Stimulated activated naive CD4-positive, alpha-beta T cell (primary cell): ENCODE data around the gene TLE5.
"Not testable (repeated sequence)": the region's sequence is repeated elsewhere in the genome, so short reads cannot be mapped to it uniquely, and the experiment has no call there.

ENCODE experiments used
- DNase-seq, 6 experiments: peaks; one replicate each; lab custom pipeline; 2025; lab: John Stamatoyannopoulos, UW

Gene TLE5

DNA sequence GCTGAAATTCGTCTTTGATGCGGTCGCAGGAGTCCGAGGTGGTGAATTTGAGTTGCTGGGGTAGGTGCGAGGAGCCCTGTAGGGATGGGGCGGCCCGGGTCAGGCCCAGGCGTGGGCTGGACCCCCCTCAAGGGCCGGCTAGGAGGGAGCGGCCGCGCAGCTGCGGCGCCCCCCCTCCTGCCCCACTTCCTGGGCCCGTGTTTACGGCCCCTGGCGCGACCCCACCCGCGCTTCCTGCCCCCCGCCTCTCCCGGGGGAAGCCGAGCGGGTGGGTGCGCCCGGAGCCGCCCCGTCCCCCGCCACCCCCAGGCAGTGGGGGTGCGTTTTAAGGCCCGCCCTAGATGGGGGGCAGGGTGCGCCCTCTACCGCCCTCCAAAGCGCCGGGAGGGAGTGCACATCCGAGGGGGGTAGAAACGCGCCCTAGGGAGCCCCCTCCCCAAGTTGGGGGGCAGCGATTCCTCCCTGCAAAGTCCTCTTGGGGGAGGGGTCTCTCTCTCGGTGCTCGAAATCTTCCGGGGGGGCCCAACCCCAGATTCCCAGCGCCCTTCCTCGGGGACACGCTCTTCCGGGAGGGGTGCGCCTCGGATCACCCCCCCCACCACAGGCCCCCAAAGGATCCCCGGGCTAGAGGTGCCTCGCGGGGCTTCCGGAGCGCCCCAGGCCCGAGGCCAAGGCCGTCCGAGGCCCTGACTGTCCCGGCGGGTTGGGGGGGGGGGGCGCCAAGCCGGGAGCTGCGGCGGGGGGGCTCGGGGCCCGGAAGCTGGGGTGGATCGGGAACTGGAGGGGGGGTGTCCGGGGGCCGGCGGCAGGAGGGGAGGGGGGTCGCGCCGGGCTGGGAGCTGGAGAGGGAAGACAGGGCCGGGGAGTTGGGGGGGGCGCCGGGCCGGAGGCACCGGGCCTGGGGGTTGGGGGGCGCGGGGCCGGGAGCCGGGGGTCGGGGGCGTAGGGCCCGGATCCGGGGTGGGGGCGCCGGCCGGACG is 823 bp downstream of the TLE5 start:
- peak; percentile 63 to 90 (median 80) for DNase-seq

DNA sequence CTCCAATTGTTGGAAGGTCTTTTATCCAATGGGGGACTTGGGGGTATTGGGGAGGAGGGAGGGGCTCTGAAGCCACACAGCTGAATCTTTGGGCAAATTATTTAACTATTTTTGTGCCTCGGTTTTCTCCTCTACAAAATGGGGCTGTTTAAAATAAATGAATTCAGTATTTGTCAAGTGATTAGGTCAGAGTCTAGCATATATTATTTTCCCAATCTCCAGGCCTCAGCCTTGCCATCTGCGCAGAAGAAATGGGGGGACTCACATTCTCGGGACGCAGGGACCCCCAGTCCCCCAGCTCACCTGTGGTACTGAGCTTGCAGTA is 1.5 kb downstream of the TLE5 start:
- DNase-seq, result no peak

DNA sequence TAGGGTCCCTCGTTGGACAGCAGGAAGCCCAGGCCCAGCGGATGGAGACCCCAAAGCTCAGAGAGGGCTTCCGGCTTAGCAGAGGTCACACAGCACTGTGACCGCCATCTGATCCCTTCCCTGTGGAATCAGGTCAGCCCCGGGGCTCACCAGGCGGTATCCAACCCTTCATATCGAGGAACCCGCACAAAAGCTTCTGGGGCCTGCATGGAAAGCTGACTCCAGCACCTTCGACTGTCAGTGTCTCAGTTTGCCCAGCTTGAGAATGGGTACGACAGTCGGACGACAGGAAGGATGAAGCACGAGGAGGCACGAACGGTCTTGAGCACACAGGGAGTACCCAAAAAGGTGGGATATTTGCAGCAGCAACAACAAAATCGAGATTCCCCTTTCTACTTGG is 2.6 kb downstream of the TLE5 start:
- DNase-seq, result no peak

DNA sequence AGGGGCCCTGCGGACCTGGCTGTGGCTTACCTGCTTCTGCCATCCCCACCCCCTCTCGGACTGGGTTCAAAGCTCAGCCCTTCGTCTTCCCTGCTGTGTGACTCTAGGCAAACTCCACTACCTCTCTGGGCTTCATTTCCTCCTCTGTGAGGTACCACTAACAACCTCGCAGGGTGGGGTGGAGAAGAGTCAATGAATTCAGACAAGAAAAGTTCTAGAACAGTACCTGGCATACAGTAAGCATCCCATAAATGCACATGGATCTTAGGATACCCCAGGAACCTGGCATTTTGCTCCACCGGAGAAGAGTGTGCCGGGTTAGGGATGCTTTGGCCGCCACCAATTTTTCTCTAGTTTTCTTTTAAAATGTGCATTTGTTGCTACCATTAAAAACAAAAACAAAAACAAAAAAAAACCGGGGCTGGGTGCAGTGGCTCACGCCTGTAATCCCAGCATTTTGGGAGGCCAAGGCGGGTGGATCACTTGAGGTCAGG is 3.4 kb downstream of the TLE5 start:
- no peak for DNase-seq

DNA sequence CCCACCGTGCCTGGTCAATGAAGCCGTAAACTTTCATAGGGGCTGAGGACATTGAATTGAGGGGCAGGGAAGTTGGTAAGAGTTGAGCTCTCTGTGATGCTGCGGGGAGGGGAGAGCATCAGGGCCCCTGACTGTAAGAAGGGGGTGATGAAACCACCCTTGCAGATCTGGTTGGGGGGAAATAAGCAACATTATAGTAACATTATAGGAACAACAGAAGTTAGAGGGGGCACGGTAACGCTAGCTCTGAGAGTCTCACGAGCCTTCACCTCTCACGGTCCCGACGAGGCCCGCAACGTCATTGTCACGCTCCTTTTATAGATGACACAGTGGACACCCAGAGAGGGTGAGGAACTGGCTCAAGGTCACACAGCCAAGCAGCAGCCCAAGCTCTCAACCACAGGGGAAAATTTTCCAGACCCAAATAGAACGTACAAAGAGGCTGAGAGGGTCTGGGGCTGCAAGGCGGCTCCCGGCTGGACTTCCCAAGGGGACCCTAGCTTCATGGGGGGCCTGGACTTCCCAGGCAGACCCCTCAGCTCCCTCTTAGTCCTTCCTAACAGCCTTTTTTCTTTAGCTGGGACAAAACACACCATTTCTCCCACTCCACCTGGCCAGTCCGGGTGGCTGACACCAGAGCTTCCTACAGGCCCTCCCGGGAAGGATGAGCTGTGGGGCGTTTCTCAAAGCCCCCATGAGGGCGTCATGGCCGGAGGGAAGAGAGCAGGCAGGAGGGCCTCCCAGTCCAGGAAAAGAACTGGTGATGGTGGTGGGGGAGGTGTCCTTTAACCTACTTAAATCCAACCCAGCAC is 4.1 kb downstream of the TLE5 start:
- no peak for DNase-seq

DNA sequence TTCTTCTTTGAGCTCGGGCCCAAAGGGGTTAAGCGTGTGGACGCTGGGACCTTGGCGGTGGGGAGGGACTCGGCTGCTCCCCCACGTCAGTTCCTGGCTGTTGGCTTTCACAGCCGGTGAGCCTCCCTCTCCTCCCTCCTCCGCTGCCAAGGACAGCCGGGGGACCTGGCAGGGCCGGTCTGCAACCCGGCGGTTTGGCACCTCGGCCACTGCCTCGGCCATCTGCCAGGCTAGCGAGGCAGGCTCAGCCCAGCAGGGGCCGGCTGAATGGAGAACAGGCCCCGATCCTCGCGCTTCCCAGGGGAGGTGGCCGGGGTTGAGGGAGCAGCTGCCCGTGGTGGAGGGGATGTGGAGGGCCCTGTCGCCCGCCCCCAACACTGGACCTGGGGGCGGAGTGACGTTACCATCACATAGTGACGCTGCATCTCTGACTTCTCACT is 5.0 kb downstream of the TLE5 start:
- DNase-seq, result no peak

DNA sequence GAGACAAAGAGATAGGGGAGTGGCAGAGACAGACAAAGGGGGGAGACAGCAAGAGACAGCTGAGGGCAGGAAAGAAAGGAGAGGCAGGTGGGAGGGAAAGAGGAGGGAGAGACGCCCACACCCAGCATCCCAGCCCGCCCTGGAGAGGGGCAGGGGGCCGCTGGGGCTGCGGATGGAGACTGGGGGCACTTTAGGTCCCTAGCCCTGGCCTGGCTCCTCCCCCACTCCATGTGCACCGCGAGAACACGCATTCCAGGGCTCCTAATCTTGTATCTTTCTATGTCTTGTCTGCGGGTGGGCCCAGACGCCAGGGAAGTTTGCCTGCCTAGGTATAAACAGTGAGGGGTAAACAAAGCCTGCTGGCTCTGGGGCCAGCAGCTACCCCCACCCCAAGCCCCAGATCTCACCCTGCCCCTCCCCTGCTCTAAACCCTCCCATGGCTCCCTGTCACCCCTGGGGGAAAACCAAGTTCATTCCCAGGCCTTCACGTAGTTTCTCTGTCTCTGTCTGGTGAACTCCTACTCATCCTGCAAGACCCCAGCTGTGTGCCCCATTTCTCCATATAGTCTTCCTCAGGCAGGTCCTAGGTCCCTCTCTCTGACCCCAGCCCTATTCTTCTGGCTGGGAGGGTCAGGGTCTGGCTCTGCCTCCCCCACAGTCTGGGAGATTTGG is 5.7 kb downstream of the TLE5 start:
- no peak for DNase-seq

DNA sequence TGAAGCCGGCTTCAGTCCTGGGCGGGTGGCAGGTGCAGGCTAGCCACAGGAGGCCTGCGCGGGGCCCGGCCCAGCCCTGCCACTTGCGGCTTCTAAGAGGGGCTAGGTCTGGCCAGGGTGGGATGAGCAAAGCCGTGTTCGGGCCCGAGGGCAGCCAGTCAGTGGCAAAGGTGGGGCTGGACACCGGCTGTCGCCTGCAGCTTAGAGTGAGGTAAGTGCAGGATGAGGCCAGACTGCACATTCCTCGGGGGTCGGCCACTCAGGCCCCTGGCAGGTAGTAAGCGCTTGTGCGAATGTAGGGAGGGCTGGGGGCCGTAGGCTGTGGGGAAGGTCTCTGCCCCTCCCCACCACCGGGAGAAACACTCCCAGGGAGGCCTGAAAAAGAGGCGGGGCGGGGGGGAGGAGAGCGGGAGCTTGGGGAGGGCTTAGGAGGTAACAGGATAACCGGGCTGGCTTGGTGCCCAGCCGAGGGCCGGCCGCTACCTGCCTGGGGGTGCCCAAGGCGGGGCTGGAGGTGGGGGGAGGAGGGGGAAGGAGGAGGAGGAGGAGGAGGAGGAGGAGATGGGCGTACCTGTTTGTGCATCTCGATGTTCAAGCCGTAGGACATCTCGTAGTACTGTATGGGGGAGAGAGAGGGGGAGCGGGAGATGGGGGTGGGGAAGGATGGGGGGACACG is 6.4 kb downstream of the TLE5 start:
- DNase-seq, result no peak

DNA sequence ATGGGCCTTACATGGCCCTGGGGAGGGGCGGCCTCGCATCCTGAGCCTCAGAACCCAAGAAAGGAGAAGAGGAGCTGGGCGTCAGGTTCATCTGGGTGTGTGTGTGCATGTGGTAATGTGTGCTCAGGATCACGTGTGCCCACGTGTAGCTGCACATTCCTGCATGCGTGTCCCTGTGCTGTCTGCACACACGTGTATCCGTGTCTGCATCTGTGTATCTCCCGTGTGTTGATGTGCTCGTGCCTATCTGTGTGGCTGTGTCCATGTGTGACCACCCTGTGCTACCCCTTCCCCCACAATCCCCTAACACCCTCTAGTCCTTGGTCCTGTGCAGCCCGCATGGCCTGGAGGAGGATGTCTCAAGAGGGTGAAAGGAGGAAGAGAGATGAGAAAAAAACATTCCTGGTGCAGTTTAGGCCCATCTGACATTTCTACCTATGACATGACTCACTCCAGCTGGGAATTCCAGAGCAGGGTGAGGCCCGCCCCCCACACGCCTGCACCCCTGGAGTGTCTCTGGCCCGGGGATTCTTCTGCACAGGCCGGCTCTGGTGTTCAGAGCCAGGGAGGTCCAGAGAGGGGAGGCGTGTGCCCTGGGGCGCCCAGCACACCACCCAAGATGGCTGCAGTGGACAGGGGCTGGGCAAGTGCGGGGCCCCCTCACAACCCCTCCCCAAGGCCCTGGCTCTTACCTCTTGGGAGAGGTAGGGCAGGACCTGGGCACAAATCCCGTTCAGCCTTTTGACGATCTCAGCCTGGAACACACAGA is 7.1 kb downstream of the TLE5 start:
- no peak for DNase-seq

DNA sequence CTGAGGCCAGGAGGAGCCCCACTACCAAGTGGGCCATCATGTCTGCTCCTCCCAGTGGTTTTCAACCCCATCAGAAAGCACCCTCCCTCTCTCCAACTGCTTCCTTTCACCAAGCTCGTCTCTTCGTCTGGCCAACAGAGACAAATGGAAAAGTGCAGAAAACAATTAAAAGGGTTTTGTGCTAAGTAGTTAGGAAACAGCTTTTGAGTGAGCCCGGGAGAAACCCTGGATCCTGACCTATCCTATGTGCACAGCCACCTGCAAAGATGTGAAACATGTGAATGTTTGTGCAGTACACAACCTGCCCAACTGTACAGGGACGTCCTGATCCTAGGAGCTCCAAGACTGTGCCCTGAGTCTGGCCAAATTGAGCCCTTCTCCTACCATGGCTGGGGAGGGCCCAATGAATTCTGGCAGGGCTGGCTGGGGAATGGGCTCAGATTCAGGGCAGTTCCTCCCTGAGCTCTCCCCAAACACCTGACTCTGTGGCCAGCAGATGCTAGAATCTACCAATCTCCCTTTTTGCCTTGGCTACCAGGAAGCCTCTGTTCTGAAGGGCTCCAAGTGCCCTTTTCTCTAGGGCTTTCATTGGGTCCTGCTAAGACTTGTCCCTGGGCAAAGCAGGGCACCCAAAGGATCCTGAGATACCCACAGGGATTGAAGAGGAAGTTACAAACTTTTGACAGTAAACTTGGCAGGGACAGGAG is 7.9 kb downstream of the TLE5 start:
- DNase-seq, result no peak

DNA sequence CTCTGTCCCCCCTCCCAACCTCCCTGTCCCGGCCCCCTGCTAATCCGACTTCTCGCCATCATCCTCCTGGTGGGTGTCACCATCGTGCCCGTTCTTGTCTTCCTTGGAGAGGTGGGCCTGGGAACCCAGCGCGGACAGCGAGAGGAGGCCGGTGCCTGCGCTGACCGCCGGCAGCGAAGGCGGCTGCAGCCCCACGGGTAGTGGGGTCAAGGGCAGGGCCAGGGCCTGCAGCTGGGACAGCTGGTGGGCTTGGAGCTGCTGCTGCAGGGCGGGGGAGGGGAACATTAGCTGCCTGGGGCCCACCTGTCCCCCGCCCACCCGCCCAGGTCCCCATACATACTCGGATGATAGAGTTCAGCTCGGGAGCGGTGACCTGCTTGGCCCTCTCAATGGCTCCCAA is 8.5 kb downstream of the TLE5 start:
- no peak for DNase-seq

DNA sequence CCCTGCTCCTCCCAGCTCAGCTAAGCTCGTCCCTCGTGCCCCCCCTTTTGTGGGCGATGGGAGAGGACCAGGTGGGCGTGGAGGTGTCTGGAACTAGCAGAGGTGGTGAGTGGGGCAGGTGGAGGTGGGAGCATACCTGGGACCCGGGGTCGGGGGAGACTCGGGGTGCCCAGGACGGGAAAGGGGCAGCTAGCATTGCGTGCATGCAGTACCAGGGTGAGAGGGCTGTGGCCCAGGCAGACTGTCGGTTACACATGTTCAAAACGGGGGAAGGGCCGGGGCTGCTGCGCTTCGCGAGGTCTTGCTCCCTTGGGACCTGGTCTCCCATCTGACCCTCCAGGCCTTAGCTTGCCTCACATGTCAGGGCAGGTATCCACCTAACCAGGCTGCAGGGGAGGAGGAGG is 9.1 kb downstream of the TLE5 start:
- peak in 4 of 6 experiments; percentile 17 to 58 (median 33) for DNase-seq

DNA sequence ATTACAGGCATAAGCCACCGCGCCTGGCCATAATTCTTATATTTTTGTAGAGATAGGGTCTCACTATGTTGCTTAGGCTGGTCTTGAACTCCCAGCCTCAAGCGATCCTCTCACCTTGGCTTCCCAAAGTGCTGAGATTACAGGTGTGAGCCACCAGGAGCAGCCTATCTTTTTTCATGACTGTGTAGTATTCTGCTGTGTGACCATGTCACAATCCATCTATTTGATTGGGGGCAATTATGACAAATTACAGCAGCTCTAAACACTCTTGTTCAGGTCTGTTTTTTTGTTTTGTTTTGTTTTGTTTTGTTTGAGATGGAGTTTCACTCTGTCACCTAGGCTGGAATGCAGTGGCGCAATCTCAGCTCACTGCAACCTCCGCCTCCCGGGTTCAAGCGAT is 12.3 kb downstream of the TLE5 start:
- DNase-seq, result not testable (repeated sequence)

DNA sequence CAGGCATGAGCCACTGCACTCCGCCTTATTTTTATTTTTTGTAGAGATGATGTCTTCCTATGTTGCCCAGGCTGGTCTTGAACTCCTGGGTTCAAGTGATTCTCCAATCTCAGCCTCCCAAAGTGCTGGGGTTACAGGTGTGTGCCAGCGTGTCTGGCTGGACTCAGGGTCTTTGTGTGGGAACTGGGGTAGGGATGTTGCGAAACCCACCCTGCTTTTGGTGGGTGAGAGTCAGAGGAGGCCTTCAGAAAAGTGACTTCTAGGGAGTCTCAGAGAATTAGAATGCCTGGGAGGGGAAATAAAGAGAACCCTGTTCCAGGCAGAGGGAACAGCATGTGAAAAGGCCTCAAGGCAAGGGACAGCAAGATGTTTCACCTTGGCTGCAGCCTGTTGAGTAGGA is 13.2 kb downstream of the TLE5 start:
- DNase-seq, result no peak

DNA sequence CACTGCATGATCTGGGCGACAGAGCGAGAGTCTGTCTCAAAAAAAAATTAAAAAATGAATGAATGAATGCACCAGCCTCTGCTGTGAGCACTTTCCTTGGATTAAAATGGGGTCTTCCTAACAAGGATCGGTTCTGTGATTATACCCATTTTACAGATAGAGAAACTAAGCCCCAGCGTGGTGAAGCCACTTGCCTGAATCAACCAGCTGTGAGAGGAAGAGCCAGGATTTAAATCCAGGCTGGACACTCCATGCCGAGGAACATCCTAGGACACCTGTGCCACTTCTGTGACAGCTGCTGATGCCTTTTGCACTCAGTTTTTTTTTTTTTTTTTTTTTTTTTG is 14.1 kb downstream of the TLE5 start:
- no peak for DNase-seq

DNA sequence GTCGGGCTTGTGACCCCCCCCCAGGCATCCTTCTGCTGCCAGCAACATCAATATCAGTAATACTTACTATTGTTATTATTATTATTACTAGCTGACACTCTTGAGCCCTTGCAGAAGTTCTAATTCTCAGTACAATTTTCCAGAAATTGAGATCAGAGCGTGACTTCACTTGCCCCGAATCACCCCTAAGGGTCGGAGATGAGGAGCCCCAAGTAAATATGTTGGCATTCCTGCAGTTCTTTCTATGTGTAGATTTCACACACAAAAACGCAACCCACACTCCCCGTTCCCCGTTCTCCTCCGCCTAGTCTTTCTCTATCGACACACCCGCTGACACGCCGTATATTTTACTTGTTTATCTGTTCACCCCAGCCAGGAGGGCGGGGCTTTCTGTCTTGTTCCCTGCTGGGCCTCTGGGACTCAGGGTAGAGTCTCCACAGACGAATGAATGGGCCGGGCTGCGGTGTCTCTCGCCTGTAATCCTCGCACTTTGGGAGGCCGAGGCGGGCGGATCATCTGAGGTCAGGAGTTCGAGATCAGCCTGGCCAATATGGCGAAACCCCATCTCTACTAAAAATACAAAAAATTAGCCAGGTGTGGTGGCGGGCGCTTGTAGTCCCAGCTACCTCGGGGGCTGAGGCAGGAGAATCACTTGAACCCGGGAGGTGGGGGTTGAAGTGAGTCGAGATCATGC is 14.7 kb downstream of the TLE5 start:
- DNase-seq, result peak; percentile 56 to 82 (median 76)

DNA sequence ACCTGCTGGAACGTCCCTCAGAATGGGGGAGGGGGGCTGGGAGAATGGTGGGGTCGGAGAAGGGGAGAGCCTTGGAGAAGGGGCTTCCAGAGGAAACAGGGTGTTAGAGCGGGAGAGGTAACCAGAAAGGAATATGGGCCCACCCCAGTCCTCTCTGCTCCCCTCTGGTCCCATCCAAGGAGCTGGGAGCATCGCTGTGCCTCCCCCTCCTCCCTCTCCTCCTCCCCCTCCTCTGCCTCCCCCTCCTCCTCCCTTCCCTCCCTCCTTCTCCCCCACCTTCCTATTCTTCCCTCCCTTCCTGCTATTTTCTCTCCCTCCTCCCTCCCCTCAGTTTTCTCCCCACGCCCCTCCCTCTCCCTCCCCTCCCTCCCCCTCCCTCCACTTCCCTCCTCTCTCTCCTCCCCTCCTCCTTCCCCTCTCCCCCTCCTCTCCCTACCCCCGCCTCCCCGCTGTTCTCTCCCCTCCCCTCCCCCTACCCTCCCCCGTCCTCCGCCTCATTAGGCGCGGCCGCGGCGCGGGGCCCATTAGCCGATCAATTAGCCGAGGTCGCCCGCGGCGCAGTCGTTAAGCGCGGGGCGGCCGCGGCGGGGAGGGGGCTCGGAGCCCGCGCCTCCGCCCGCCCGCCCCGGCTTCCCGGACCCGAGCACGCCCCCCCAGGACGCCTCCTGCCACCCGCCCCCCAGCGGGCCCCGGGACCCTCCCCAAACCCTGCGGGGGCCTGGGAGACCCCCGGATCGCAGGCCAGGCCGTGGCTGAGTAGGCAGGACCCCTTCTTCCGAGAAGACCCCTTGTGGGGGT is 15.4 kb downstream of the TLE5 start:
- DNase-seq, result peak in 1 of 6 experiments; percentile 24

DNA sequence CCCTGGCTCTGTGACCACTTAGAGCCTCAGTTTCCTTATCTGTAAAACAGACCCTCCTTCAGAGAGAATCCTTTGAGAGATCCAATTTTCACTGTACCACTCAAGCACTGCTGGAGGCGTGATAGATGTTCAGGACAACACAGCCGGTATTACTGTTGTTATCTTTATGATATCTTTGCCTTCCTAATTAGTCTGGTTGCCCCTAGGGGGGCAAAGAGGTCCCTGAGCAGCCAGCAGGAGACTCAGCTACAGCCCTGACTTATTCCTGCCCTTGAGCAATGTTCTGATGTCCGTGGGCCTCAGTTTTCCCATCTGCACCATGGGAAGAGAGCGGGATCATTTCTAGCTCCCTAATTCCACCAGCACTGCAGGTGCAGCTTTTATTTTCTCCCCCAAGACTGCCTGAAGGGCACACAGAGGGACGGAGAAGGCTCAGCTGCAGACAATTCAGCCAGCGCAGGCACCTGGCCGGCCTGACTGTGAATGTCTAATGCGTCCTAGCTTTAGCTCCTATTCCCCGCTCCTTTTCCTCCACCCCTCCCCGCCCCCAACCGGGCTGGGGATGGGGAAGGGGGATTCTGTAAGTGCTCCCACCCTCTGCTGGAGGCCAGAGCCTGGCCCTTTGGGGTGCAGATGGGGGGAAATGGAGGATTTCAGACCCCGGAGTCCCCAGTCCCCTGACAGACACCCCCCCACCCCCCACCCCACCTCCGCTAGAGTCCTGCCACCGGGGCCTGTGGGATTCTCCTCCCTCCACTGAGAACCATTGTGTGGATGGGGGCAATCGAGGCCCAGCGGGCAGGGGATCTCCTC is 16.2 kb downstream of the TLE5 start:
- no peak for DNase-seq
